ENCODE measurements around the gene VPS33B.
"Not testable (repeated sequence)": the region's sequence is repeated elsewhere in the genome, so short reads cannot be mapped to it uniquely, and the experiment has no call there.

VPS33B gene

DNA sequence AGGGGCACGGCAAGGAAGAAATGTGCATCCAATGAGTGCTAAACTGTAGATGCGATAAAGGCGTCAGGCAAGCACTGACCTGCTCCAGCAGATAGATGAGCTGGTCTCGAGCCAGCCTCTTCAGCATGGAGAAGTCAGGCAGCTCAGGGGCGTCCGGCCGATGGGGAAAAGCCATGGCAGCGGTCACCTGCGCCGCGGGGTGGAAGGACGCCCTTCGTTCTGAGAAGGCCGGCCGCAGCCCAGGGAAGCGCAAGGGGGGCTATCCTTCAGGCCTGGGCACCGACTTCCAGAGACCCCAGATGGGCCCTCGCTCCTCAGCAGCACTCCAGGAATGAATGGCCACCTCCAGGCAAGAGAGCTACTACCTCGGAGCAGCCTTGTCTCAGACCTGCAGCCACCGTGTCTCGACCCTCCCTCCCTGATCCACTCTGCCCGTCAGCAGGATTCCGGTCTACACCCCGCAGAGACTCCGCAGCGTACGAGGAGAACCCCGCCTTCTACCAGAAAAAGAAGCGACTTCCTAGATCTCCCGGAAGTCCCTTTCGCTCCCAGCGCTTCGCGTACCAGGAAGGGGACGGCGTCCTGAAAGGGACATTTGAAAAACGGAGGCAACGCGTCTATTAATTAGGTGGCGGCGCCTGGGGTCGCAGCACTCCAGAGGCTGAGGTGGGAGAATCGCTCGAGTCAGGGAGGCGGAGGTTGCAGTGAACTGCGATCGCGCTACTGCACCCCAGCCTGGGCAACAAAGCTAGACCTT, at the start of gene VPS33B:
Gene VPS33B (minus strand): TSS at position 520 of the 757 bp plus-strand sequence. CDS start 345 bp downstream, at position 175.
- peak; percentile 84 for DNase-seq (ENCODE audit: low spot score)

DNA sequence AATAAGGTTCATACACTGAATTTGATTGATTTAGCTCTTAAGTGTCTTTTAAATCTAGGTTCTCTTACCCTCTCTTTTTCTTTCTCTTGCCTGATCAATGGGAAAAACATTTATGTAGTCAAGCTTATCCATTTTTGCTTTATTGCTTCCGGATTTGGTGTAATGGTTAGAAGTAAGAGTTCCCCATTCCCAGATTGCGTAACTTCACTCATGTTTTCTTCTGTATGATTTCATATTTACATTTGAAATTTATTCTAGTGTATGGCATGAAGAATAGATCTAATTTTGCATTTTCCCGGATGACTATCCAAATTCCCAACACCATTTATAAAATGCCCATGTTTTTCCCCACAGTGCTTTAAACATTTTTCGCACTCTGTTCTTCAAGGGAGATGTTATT, 49.8 kb upstream of the VPS33B start:
- DNase-seq (ENCODE audit: low spot score), result no peak

GRCh38 chr15:91070872-91071271, 48.5 kb upstream of the VPS33B start:
- no peak for DNase-seq (ENCODE audit: low spot score)

- no peak for DNase-seq (ENCODE audit: low spot score)
Measured at GRCh38 chr15:91068966-91069365, 46.6 kb upstream of the VPS33B start.

DNA sequence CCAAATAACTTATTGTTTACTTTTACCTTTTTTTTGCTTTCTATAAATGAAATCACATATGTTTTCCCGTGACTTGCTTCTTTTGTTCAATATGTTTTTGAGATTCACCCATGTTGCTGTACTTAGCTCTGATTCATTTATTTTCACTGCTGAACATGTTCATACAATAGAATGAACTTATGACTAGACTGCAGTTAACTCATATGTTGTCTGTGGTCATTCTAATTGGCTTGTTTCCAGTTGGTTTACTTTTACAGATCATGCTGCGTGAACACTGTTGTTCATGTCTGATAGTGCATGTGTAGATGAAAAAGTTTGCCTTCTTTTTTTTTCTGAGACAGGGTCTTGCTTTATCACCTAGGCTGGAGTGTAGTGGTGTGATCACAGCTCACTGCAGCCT, 46.0 kb upstream of the VPS33B start:
- no peak for DNase-seq (ENCODE audit: low spot score)

- no peak for DNase-seq (ENCODE audit: low spot score)
Measured at GRCh38 chr15:91067036-91067435, 44.6 kb upstream of the VPS33B start.

DNA sequence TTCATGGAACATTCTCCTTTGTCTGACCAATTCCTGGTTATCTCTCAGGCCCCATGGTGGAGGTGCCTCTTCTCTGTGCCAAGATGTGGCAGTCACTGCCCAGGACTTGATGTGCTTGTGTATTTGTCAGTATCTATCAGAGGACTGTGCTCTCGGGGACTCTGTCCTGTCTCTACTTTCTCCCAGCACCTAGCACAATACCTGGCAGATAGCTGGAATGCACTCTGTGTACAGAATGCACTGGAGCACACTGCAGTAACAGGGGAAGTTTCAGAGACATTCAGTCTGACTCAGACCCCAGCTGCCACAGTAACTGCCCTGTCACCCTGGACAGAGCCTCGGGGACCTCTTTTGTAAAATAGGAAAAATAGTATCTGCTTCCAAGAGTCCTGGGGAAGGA, 43.1 kb upstream of the VPS33B start:
- DNase-seq (ENCODE audit: low spot score), result no peak

DNA sequence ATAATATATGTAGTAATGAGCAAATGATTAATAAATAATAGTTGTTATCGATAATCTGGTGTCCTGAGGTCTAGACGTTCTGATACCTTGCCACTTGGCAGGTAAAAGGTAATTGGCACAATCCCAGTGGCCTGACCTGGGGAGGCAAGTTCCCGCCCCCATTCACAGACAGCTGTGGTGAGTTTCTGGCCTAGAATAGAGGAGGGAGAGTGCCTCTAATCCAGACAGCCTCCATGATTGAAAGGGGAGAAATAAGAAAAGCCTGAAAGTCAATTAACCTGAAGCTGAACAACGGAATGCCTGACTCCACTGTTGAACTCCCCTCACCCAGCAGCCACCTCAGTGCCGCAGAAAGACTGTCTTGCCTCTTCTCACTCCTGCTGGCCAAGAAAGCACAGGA, 39.6 kb upstream of the VPS33B start:
- no peak for DNase-seq (ENCODE audit: low spot score)

GRCh38 chr15:91061230-91061629, 38.8 kb upstream of the VPS33B start:
- DNase-seq (ENCODE audit: low spot score), result no peak

- peak; percentile 92 for DNase-seq (ENCODE audit: low spot score)
Measured at GRCh38 chr15:91055548-91056331, 33.3 kb upstream of the VPS33B start.

GRCh38 chr15:91054816-91055215, 32.4 kb upstream of the VPS33B start:
- no peak for DNase-seq (ENCODE audit: low spot score)

DNA sequence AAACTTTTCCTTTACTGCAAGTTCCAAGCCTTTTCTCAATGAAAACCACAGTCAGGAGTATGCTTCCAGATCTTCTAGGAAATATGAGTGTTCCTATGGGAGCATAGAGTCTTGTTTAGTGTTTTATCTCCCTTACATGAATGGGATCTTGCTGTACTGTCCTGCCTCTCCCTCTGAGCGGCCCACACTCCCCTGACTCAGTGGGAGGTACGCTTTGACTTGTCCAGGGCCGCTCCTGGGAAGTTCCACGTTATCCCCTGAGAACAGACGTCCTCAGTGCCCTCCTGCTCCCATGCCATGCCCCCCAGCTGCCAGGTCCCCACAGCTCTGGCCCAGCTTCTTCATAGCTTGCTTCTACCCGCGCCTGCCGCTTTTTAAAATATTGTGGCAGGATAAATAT, 28.9 kb upstream of the VPS33B start:
- DNase-seq (ENCODE audit: low spot score), result no peak

- no peak for DNase-seq (ENCODE audit: low spot score)
Measured at GRCh38 chr15:91050128-91050455, 27.7 kb upstream of the VPS33B start.

- peak; percentile 57 for DNase-seq (ENCODE audit: low spot score)
Measured at GRCh38 chr15:91049378-91050127, 27.2 kb upstream of the VPS33B start.

DNA sequence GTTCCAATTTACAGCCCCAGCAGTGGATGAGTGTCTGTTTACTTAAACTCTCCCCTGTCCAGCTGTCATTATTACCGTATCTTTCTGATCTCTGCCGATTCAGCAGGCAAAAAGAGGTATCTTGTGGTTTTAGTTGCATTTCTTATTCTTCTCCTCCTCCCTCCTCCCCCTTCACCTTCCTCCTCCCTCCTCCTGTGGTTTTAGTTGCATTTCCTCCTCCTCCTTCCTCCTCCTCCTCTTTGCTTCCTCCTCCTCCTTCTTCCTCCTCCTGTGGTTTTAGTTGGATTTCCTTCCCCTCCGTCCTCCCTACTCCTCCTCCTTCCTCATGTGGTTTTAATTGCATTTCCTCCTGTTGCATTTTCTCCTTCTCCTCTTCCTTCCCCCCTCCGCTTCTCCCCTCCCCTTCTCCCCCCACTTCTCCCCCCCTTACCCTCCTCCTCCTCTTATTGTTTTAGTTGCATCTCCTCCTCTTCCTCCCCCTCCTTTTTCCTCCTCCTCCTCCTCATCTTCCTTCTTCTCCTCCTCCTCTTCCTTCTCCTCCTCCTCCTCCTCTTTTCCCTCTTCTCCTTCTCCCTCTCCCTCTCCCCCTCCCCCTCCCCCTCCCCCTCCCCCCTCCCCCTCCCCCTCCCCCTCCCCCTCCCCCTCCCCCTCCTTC, 25.3 kb upstream of the VPS33B start:
- no peak for DNase-seq (ENCODE audit: low spot score)

DNA sequence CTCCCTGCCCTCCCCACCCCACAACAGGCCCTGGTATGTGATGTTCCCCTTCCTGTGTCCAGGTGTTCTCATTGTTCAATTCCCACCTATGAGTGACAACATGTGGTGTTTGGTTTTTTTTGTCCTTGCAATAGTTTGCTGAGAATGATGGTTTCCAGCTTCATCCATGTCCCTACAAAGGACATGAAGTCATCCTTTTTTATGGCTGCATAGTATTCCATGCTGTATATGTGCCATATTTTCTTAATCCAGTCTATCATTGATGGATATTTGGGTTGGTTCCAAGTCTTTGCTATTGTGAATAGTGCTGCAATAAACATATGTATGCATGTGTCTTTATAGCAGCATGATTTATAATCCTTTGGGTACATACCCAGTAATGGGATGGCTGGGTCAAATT, 23.7 kb upstream of the VPS33B start:
- not testable (repeated sequence) for DNase-seq (ENCODE audit: low spot score)

DNA sequence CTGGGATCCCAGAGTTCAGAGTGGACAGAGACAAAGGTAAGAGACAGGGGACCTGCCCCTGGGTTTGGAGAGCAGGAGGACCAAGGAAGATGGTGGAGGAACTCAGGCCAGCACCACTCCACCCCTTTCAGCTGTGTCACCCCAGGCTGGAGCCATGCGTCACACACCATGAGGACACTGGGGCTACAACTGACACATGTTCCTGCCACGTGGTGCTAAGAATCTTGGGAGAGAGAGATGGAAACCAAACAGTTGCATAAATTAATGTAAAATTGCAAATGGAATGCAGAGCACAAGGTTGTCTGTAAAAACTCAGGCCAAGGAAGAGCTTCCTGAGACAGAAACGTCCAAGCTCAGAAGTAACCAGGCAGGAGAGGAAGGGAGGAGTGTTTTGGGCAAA, 22.7 kb upstream of the VPS33B start:
- DNase-seq (ENCODE audit: low spot score), result no peak

GRCh38 chr15:91043202-91043874, 20.9 kb upstream of the VPS33B start:
- DNase-seq (ENCODE audit: low spot score), result no peak

GRCh38 chr15:91040856-91041255, 18.5 kb upstream of the VPS33B start:
- no peak for DNase-seq (ENCODE audit: low spot score)

- DNase-seq (ENCODE audit: low spot score), result no peak
Measured at GRCh38 chr15:91039996-91040395, 17.6 kb upstream of the VPS33B start.

GRCh38 chr15:91032919-91033803, 10.8 kb upstream of the VPS33B start:
- peak; percentile 86 for DNase-seq (ENCODE audit: low spot score)

Measured in iPS-NIHi11 (cell line).